Measurements from ENCODE around the gene DBN1.

Gene DBN1

GRCh38 chr5:177509381-177509951 lies 36.0 kb upstream of the DBN1 start, which contains the start of gene DOK3:
Gene DOK3, minus strand, starts transcription at chr5:177509826. Its CDS starts 286 bp downstream, at chr5:177509540.
- DNase-seq (ENCODE audit: extremely low read depth, low read depth), result no peak
- TF ChIP-seq CTCF (IDR thresholded peaks at IDR 0.05; ENCODE audit: low read depth, low read length), result no peak

- DNase-seq (ENCODE audit: extremely low read depth, low read depth), result no peak
- TF ChIP-seq CTCF (IDR thresholded peaks at IDR 0.05; ENCODE audit: low read depth, low read length), result no peak
These were observed 35.4 kb upstream of the DBN1 start for GRCh38 chr5:177508837-177509236.

GRCh38 chr5:177508221-177508611 lies 34.8 kb upstream of the DBN1 start:
- DNase-seq (ENCODE audit: extremely low read depth, low read depth), result no peak
- TF ChIP-seq CTCF (IDR thresholded peaks at IDR 0.05; ENCODE audit: low read depth, low read length), result no peak

- DNase-seq (ENCODE audit: extremely low read depth, low read depth), result no peak
- TF ChIP-seq CTCF (IDR thresholded peaks at IDR 0.05; ENCODE audit: low read depth, low read length), result no peak
These were observed 34.3 kb upstream of the DBN1 start for GRCh38 chr5:177507596-177508220.

- DNase-seq (ENCODE audit: extremely low read depth, low read depth), result no peak
- TF ChIP-seq CTCF (IDR thresholded peaks at IDR 0.05; ENCODE audit: low read depth, low read length), result no peak; the same call in 1 of the 2 replicates
These were observed 33.7 kb upstream of the DBN1 start for GRCh38 chr5:177507165-177507564.

GRCh38 chr5:177505075-177505474 lies 31.6 kb upstream of the DBN1 start:
- no peak for TF ChIP-seq CTCF (IDR thresholded peaks at IDR 0.05; ENCODE audit: low read depth, low read length)
- DNase-seq (ENCODE audit: extremely low read depth, low read depth), result no peak
